ENCODE measurements around the gene CD3E. TPM values are rescaled to one million over a fixed set of nuclear protein-coding genes. Genes with fewer than 3 reads are reported as not detected.

The CD3E gene
- total and polyA plus RNA-seq, 2 of the 8 experiments (the other 6 are each of a cell fraction or from before 2014, with no cell fraction given), result not detected

DNA sequence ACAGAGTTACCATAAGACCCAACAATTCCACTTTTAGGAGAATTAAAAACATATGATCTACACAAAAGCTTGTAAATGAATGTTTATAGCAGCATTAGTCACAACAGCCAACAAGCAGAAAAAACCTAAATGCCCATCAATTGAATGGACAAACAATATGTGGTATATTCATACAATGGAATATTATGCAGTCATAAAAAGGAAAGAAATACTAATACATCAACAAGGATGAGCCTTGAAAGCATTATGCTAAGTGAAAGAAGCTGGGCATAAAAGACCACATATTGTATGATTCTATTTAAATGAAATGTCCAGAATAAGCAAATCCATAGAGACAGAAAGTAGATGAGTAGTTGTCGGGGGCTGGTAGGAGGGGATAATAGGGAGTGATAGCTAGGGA, 45.4 kb upstream of the CD3E start (continued):
- TF ChIP-seq, protein P1, sequence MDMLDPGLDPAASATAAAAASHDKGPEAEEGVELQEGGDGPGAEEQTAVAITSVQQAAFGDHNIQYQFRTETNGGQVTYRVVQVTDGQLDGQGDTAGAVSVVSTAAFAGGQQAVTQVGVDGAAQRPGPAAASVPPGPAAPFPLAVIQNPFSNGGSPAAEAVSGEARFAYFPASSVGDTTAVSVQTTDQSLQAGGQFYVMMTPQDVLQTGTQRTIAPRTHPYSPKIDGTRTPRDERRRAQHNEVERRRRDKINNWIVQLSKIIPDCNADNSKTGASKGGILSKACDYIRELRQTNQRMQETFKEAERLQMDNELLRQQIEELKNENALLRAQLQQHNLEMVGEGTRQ (IDR thresholded peaks at IDR 0.05; ENCODE audit: low read length), result no peak
- TF ChIP-seq BRCA1 (IDR thresholded peaks at IDR 0.05; ENCODE audit: low read depth, low read length) (no peak), RNF2 (IDR thresholded peaks at IDR 0.05; ENCODE audit: borderline replicate concordance, low read depth, low read length, missing control alignments, poor library complexity, severe bottlenecking) (no peak), E2F6 (IDR thresholded peaks at IDR 0.05) (no peak), RAD21 (IDR thresholded peaks at IDR 0.05 in 1 of 2, conservative IDR thresholded peaks at IDR 0.05 in 1 of 2; ENCODE audit: low read depth in 2 of 2, low read length in 2 of 2) (no peak)

Data from H1 (cell line).